RWPE1 (cell line): ENCODE measurements around the gene STX7.

Experiments used
- CTCF ChIA-PET: fragments of 350-600 bp; sonication (Branson Sonifier 250); formaldehyde crosslinking; extraction: SDS; loops from one replicate; lab custom pipeline; 2021; lab: Yijun Ruan, JAX
- POLR2A ChIA-PET: fragments of 400-600 bp; formaldehyde crosslinking; extraction: SDS; loops from one replicate; lab custom pipeline; 2020; ENCODE audit warnings: antibody characterized with exemption; ENCODE audit not compliant: low non-redundant PET; lab: Yijun Ruan, JAX
- DNase-seq: peaks from one replicate; pipeline ENCODE4 v3.0.0; 2012; ENCODE audit warnings: low spot score
- H3K27ac ChIP-seq: fragments of 450-650 bp; 2 replicates; pipeline ENCODE4 v1.5.1; 2017
- CTCF ChIP-seq: fragments of 450-650 bp; conservative IDR thresholded peaks from 2 replicates; pipeline ENCODE4 v1.5.1; 2017; ENCODE audit warnings: low read depth, mild to moderate bottlenecking

The STX7 gene

DNA sequence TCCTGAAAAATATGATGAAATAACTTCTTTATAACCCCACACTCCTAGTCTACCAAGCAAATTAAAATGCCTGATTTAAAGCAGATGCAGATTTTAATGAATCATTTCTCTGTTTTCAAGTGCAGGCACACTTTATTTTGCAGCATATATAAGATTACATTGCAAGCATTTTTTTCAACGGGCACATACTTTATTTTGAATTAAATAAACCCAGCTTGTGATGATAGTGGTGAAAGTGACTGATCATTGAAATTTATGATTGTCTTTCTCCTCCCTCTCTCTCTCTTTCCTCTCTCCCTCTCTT, 99.5 kb downstream of the STX7 start:
- DNase-seq: no peak
- ChIA-PET CTCF (no interaction called here), POLR2A (no interaction called here)
- TF ChIP-seq CTCF: no peak
- no peak overlapping the region for H3K27ac ChIP-seq

DNA sequence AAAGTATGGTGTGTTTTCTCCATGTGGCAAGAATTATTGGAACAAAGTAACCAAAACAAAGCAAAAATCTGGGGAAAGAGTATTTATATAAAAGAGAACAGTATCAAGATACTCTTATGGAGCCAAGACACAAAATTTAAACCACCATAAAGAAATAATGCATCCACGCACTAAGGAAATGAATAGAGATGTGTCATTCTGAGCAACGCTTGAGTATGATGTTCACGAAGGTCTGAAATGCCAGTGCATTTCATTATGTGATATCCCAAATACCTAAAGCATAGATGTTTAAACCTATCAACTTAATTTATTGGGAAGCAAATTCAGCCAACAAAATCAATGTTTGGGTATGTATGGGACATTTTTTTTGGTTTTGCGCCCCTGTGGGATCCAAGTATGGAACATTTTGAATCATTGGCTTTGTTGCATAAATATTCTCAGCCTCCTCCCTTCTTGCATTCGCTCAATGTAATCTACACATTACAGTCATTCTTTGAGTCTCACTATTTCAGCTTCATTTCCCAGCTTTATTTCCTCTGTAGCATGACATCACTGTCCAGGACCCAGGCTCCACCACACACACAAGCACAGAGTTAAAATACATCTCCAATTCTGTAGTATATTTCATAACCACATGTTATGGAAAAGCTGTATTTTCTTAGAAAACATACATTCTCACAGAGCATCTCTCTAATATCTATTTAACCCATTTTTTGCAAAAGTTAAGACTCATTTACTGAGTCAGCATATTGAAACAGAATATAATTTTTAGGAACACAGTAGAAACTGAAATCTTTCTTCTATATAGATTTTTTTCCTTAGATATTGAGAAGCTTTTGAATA, 100.0 kb downstream of the STX7 start:
- DNase-seq: no peak
- no peak for TF ChIP-seq CTCF
- H3K27ac ChIP-seq: no peak overlapping the region
- ChIA-PET POLR2A (no interaction called here), CTCF (interaction anchor here (1.4 kb wide), 1 partner anchor 133 kb away, joined by 4 read pairs; no protein-coding TSS in a partner anchor)

DNA sequence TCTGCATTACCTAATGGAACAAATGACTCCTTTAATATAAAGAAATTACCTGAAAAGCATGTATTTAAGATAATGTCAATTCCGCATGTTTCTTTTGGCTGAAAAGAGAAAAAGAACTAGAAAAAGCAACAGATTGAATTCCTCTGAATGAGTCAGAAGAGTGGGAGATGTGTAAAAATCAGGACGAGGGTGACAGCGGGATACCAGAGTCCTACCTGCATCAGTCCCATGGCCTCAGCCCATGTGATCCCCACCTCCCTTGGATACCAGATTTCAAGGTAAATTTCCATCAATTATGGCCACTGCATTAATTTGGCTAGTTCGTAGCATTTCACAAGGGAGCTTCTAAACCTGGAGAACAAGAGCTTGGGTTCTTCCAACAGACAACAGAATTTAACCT, 101.6 kb downstream of the STX7 start:
- CTCF ChIA-PET: interaction anchor here (1.4 kb wide), 1 partner anchor 131 kb away, joined by 4 read pairs; no protein-coding TSS in a partner anchor
- no peak overlapping the region for H3K27ac ChIP-seq
- no peak for TF ChIP-seq CTCF
- no peak for DNase-seq
- POLR2A ChIA-PET: no interaction called here

DNA sequence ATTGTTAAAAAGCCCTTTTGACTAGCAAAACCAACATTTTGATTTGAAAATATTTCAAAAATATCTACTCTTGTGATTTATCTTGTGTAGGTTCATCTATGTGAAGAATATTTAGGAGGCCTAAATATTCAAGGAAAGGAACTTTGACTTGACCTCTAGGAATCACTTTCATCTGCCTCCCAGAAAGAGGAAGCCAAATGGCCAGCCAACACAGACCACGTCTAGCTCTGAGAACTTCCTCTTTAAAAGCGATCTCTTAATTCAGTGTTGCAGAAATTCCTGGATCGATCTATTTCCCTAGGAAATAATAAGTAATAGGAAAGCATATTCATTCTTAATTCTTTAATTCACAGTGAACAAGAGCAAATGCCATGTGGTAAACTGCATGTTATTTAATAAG, 102.1 kb downstream of the STX7 start:
- ChIA-PET CTCF (no interaction called here), POLR2A (no interaction called here)

GRCh38 chr6:132405143-132405915, 107.6 kb downstream of the STX7 start:
- no peak overlapping the region for H3K27ac ChIP-seq
- no peak for TF ChIP-seq CTCF
- no peak for DNase-seq
- CTCF ChIA-PET: interaction anchor here (1.0 kb wide), 1 partner anchor 125 kb away, joined by 4 read pairs; no protein-coding TSS in a partner anchor
- POLR2A ChIA-PET: no interaction called here

More for the DNA sequence above, 102.1 kb downstream of the STX7 start:
- H3K27ac ChIP-seq: no peak overlapping the region
- no peak for TF ChIP-seq CTCF
- DNase-seq: no peak

GRCh38 chr6:132404736-132405135, 108.2 kb downstream of the STX7 start:
- POLR2A ChIA-PET: no interaction called here
- CTCF ChIA-PET: interaction anchor here (1.0 kb wide), 1 partner anchor 125 kb away, joined by 4 read pairs; no protein-coding TSS in a partner anchor
- no peak for DNase-seq
- no peak for TF ChIP-seq CTCF
- no peak overlapping the region for H3K27ac ChIP-seq
